Activated T-cell treated with anti-CD3 and anti-CD28 coated beads, Interleukin-2, amount 50 U/mL, for 72 hours (primary cell): Measurements from ENCODE around the gene NLK. TPM values are rescaled to one million over a fixed set of nuclear protein-coding genes. Genes with fewer than 3 reads are reported as not detected.
"Not testable (repeated sequence)": the region's sequence is repeated elsewhere in the genome, so short reads cannot be mapped to it uniquely, and the experiment has no call there.

ENCODE experiments used
- ATAC-seq, 2 donors: fragments of 150-1000 bp; cut with Tn5 transposase; replicated peaks in 1 of 2; 2 replicates each; pipeline ENCODE4 v1.10.0; 2021; ENCODE audit warnings: moderate library complexity in 2 of 2, mild to moderate bottlenecking in 1 of 2
- DNase-seq, 2 donors: peaks; one replicate each; pipeline ENCODE4 v3.0.0; 2021 to 2022; ENCODE audit warnings: mixed read lengths in 1 of 2
- H3K27ac Mint-ChIP-seq: one replicate; pipeline ENCODE4 v1.8.0; 2022; ENCODE audit warnings: mild to moderate bottlenecking, moderate library complexity, mixed read lengths
- H3K27me3 Mint-ChIP-seq: one replicate; pipeline ENCODE4 v1.8.0; 2022; ENCODE audit warnings: low read depth, mixed read lengths
- H3K36me3 Mint-ChIP-seq, 2 donors: one replicate each; pipeline ENCODE4 v1.8.0; 2022; ENCODE audit warnings: mixed read lengths in 2 of 2, mild to moderate bottlenecking in 1 of 2; ENCODE audit not compliant: insufficient read depth in 2 of 2
- H3K4me1 Mint-ChIP-seq: one replicate; pipeline ENCODE4 v1.8.0; 2022; ENCODE audit warnings: low read depth, mixed read lengths
- H3K4me3 Mint-ChIP-seq, 2 donors: one replicate each; pipeline ENCODE4 v1.8.0; 2022; ENCODE audit warnings: mild to moderate bottlenecking in 2 of 2, mixed read lengths in 2 of 2, moderate library complexity in 2 of 2
- H3K9me3 Mint-ChIP-seq, 2 donors: one replicate each; pipeline ENCODE4 v1.8.0; 2022; ENCODE audit warnings: mixed read lengths in 2 of 2
- total RNA-seq, 2 donors: library from RNA; stranded (reverse); gene quantifications; one replicate each; pipeline ENCODE4 v1.2.3, GENCODE V29; 2022

Gene NLK
- total RNA-seq, 2 donors from 2014 or later = 10.0 to 11.7 TPM

GRCh38 chr17:28206292-28206691, 163.8 kb downstream of the NLK start:
- Mint-ChIP-seq H3K27me3 (no peaks in the 10 kb centered on the region), H3K27ac (no peak overlapping the region), H3K9me3 (peaks cover 0 to 3% of the 10 kb centered on the region in 2 donors), H3K4me1 (no peaks in the 10 kb centered on the region), H3K4me3 (no peak overlapping the region), H3K36me3 (peaks cover 2% of the 10 kb centered on the region in 2 donors)
- ATAC-seq = no peak
- no peak for DNase-seq

GRCh38 chr17:28211811-28212210, 169.3 kb downstream of the NLK start:
- peaks cover 0 to 3% of the 10 kb centered on the region in 2 donors for H3K9me3 Mint-ChIP-seq
- no peak for DNase-seq
- H3K4me1 Mint-ChIP-seq = peaks cover 5% of the 10 kb centered on the region
- no peak overlapping the region for H3K27ac Mint-ChIP-seq
- no peak overlapping the region for H3K4me3 Mint-ChIP-seq
- peaks cover 2% of the 10 kb centered on the region in 2 donors for H3K36me3 Mint-ChIP-seq
- H3K27me3 Mint-ChIP-seq = no peaks in the 10 kb centered on the region
- no peak for ATAC-seq

GRCh38 chr17:28213578-28213977, 171.1 kb downstream of the NLK start:
- not testable (repeated sequence) for DNase-seq, ATAC-seq, H3K4me3 Mint-ChIP-seq, H3K9me3 Mint-ChIP-seq, H3K27me3 Mint-ChIP-seq, H3K36me3 Mint-ChIP-seq, H3K27ac Mint-ChIP-seq, H3K4me1 Mint-ChIP-seq

- Mint-ChIP-seq H3K4me3 (no peak overlapping the region), H3K36me3 (no peaks in the 10 kb centered on the region), H3K27ac (no peak overlapping the region), H3K27me3 (no peaks in the 10 kb centered on the region), H3K9me3 (no peaks in the 10 kb centered on the region), H3K4me1 (peaks cover 5% of the 10 kb centered on the region)
- ATAC-seq = no peak
- DNase-seq = no peak
These were observed 173.6 kb downstream of the NLK start for GRCh38 chr17:28216052-28216451.

GRCh38 chr17:28216528-28216927, 174.1 kb downstream of the NLK start:
- DNase-seq (no peak), ATAC-seq (no peak)
- H3K27me3 Mint-ChIP-seq = no peaks in the 10 kb centered on the region
- H3K4me3 Mint-ChIP-seq = no peak overlapping the region
- no peaks in the 10 kb centered on the region for H3K36me3 Mint-ChIP-seq
- peaks cover 5% of the 10 kb centered on the region for H3K4me1 Mint-ChIP-seq
- H3K27ac Mint-ChIP-seq = peak overlapping the region; percentile 9
- H3K9me3 Mint-ChIP-seq = no peaks in the 10 kb centered on the region

GRCh38 chr17:28219771-28220170, 177.3 kb downstream of the NLK start:
- Mint-ChIP-seq H3K4me1 (peaks cover 5% of the 10 kb centered on the region), H3K36me3 (no peaks in the 10 kb centered on the region), H3K9me3 (no peaks in the 10 kb centered on the region), H3K27ac (no peak overlapping the region), H3K4me3 (no peak overlapping the region), H3K27me3 (no peaks in the 10 kb centered on the region)
- DNase-seq = no peak
- ATAC-seq = no peak

- no peaks in the 10 kb centered on the region for H3K36me3 Mint-ChIP-seq
- H3K27me3 Mint-ChIP-seq = peaks cover 6% of the 10 kb centered on the region
- DNase-seq = no peak
- no peaks in the 10 kb centered on the region for H3K9me3 Mint-ChIP-seq
- no peak overlapping the region for H3K27ac Mint-ChIP-seq
- no peak overlapping the region for H3K4me3 Mint-ChIP-seq
- no peak for ATAC-seq
- no peaks in the 10 kb centered on the region for H3K4me1 Mint-ChIP-seq
These were observed 179.4 kb downstream of the NLK start for GRCh38 chr17:28221751-28222414.

GRCh38 chr17:28225271-28225670, 182.8 kb downstream of the NLK start:
- no peak overlapping the region for H3K27ac Mint-ChIP-seq
- H3K27me3 Mint-ChIP-seq = peaks cover 34% of the 10 kb centered on the region
- no peak overlapping the region for H3K4me3 Mint-ChIP-seq
- no peaks in the 10 kb centered on the region for H3K36me3 Mint-ChIP-seq
- ATAC-seq (no peak), DNase-seq (no peak)
- H3K9me3 Mint-ChIP-seq = no peaks in the 10 kb centered on the region
- H3K4me1 Mint-ChIP-seq = peaks cover 17% of the 10 kb centered on the region

GRCh38 chr17:28225867-28226266, 183.4 kb downstream of the NLK start:
- Mint-ChIP-seq H3K27me3 (peaks cover 40% of the 10 kb centered on the region), H3K4me1 (peaks cover 19% of the 10 kb centered on the region), H3K36me3 (no peaks in the 10 kb centered on the region), H3K9me3 (no peaks in the 10 kb centered on the region), H3K27ac (no peak overlapping the region), H3K4me3 (no peak overlapping the region)
- ATAC-seq (no peak), DNase-seq (no peak)

GRCh38 chr17:28226563-28227315, 184.3 kb downstream of the NLK start:
- peaks cover 40% of the 10 kb centered on the region for H3K27me3 Mint-ChIP-seq
- DNase-seq = no peak

GRCh38 chr17:28227316-28228108, 185.0 kb downstream of the NLK start:
- DNase-seq = peak; percentile 35
- Mint-ChIP-seq H3K27me3 (peaks cover 48% of the 10 kb centered on the region), H3K27ac (no peak overlapping the region), H3K4me3 (peak overlapping the region; percentile 84 to 86), H3K4me1 (peaks cover 19% of the 10 kb centered on the region), H3K9me3 (no peaks in the 10 kb centered on the region), H3K36me3 (no peaks in the 10 kb centered on the region)
- peak; percentile 26 to 34 for ATAC-seq

More at GRCh38 chr17:28226563-28227315, 184.3 kb downstream of the NLK start:
- peaks cover 19% of the 10 kb centered on the region for H3K4me1 Mint-ChIP-seq
- no peaks in the 10 kb centered on the region for H3K36me3 Mint-ChIP-seq
- H3K27ac Mint-ChIP-seq = no peak overlapping the region
- H3K4me3 Mint-ChIP-seq = peak overlapping the region in 1 of 2 donors; percentile 86
- ATAC-seq = no peak
- no peaks in the 10 kb centered on the region for H3K9me3 Mint-ChIP-seq

- Mint-ChIP-seq H3K27me3 (peaks cover 55% of the 10 kb centered on the region), H3K4me1 (peaks cover 19% of the 10 kb centered on the region), H3K27ac (no peak overlapping the region), H3K36me3 (no peaks in the 10 kb centered on the region), H3K4me3 (peak overlapping the region; percentile 84 to 86), H3K9me3 (no peaks in the 10 kb centered on the region)
- no peak for ATAC-seq
- DNase-seq = no peak
These were observed 185.8 kb downstream of the NLK start for GRCh38 chr17:28228109-28228840.
